Activated CD8-positive, alpha-beta memory T cell treated with anti-CD3 and anti-CD28 coated beads, Interleukin-2, amount 50 U/mL, for 1 hour (primary cell): ENCODE data around the gene PTPN20.
A peak's percentile ranks its signal among the peaks of the same experiment; 100 is the strongest.

Experiments
- DNase-seq: peaks from one replicate; pipeline ENCODE4 v3.0.0-alpha.2; 2020; ENCODE audit errors: extremely low read depth

PTPN20 gene

GRCh38 chr10:47021850-47022249 is 110.6 kb downstream of the PTPN20 start:
- DNase-seq = no peak

- no peak for DNase-seq
These were observed 111.3 kb downstream of the PTPN20 start for GRCh38 chr10:47022311-47023131.

GRCh38 chr10:47023237-47024045 is 112.2 kb downstream of the PTPN20 start:
- DNase-seq = no peak

- DNase-seq = no peak
These were observed 112.8 kb downstream of the PTPN20 start for GRCh38 chr10:47024046-47024322.

- DNase-seq = peak; percentile 16
These were observed 113.4 kb downstream of the PTPN20 start for GRCh38 chr10:47024399-47025252.

GRCh38 chr10:47025253-47025539 is 114.0 kb downstream of the PTPN20 start:
- no peak for DNase-seq

GRCh38 chr10:47025540-47026300 is 114.5 kb downstream of the PTPN20 start:
- no peak for DNase-seq

GRCh38 chr10:47026301-47027107 is 115.3 kb downstream of the PTPN20 start:
- no peak for DNase-seq

GRCh38 chr10:47027108-47027783 is 116.0 kb downstream of the PTPN20 start:
- no peak for DNase-seq

- DNase-seq = no peak
These were observed 116.6 kb downstream of the PTPN20 start for GRCh38 chr10:47027784-47028260.

- no peak for DNase-seq
These were observed 117.2 kb downstream of the PTPN20 start for GRCh38 chr10:47028466-47028865.

- no peak for DNase-seq
These were observed 118.2 kb downstream of the PTPN20 start for GRCh38 chr10:47029181-47030009.

GRCh38 chr10:47030191-47030703 is 119.0 kb downstream of the PTPN20 start:
- DNase-seq = no peak

GRCh38 chr10:47031211-47031900 is 120.1 kb downstream of the PTPN20 start:
- DNase-seq = no peak

GRCh38 chr10:47031901-47032465 is 120.8 kb downstream of the PTPN20 start:
- DNase-seq = no peak

GRCh38 chr10:47033081-47033480 is 121.9 kb downstream of the PTPN20 start:
- no peak for DNase-seq

- DNase-seq = no peak
These were observed 122.5 kb downstream of the PTPN20 start for GRCh38 chr10:47033541-47034270.
